ENCODE measurements around the gene INTS7. TPM values are rescaled to one million over a fixed set of nuclear protein-coding genes. Genes with fewer than 3 reads are reported as not detected.
A peak's percentile ranks its signal among the peaks of the same experiment; 100 is the strongest.

INTS7 gene
- total and polyA plus RNA-seq, 2 of the 4 experiments (the other 2 are of a cell fraction) = 8.3 to 24.9 TPM

DNA sequence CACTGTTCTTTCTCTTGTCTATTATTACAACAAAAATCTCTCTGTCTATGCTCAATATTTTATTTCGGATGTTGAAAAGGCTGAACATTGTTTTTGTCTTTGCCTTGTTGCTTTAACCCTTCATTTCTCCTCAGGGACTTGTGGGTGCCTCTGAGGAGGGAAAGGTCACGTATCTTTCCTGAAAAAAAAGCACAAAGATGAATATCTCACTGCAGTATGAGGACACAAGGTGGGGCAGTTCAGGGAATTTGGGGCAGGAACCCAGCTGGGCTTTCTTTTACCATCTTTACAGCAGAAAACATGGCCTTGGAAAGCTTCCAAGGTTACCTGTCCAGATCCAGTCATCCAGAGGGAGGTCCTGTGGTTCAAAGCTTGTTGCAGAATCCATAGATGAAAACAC lies 105.7 kb downstream of the INTS7 start:
- BruUV-seq (replicated peaks) = no TSS peak
- Histone ChIP-seq H4K20me1 (ENCODE audit: insufficient read depth, low read length) (no peaks in the 10 kb centered on the region), H3K79me1 (ENCODE audit: low read depth in 1 of 2, low read length in 2 of 2) (no peaks in the 10 kb centered on the region), H2BK20ac (ENCODE audit: low read depth, low read length) (no peak overlapping the region), H2AFZ (replicated peaks; ENCODE audit: low read length, poor library complexity) (peak overlapping the region; percentile 15), H3K4me1 (ENCODE audit: control insufficient read depth, insufficient read depth, low read length) (peaks cover 7% of the 10 kb centered on the region; the same call in 1 of the 2 replicates), H3K4me2 (ENCODE audit: low read depth, low read length) (no peak overlapping the region), H3K9me1 (ENCODE audit: insufficient read depth, low read length) (no peaks in the 10 kb centered on the region), H2BK120ac (ENCODE audit: low read depth, low read length) (no peak overlapping the region), H3K27me3 (ENCODE audit: control insufficient read depth, insufficient read depth, low read length) (no peaks in the 10 kb centered on the region), H4K8ac (ENCODE audit: low read depth in 2 of 2, low read length in 2 of 2) (no peak overlapping the region), H3K56ac (ENCODE audit: extremely low read depth, insufficient read depth, low read length) (no peak overlapping the region), H2AK9ac (replicated peaks; ENCODE audit: low read depth, low read length, poor library complexity) (no peak overlapping the region), H3K27ac (ENCODE audit: insufficient read depth, low read length) (no peak overlapping the region), H3K4ac (ENCODE audit: low read depth, low read length) (no peak overlapping the region), H3K23ac (ENCODE audit: low read depth, low read length) (no peak overlapping the region), H3K14ac (replicated peaks; ENCODE audit: low read depth, low read length) (no peak overlapping the region; the same call in 1 of the 2 replicates), H4K91ac (ENCODE audit: insufficient read depth, low read depth, low read length) (no peak overlapping the region), H3K4me3 (ENCODE audit: insufficient read depth, low read depth, low read length) (no peak overlapping the region), H3K18ac (ENCODE audit: low read depth, low read length) (no peak overlapping the region), H3K9ac (ENCODE audit: low read depth, low read length) (no peak overlapping the region), H2AK5ac (ENCODE audit: low read depth, low read length) (no peak overlapping the region), H4K5ac (ENCODE audit: low read depth, low read length) (no peak overlapping the region), H3K9me3 (ENCODE audit: control insufficient read depth, insufficient read depth, low read length) (no peaks in the 10 kb centered on the region), H3K36me3 (ENCODE audit: control insufficient read depth, insufficient read depth, low read length) (no peaks in the 10 kb centered on the region), H2BK15ac (ENCODE audit: low read depth, low read length) (no peak overlapping the region), H2BK5ac (ENCODE audit: low read depth, low read length, poor library complexity, severe bottlenecking) (no peak overlapping the region)
- DNase-seq = no peak
- in situ Hi-C loops (cut with MboI; ENCODE audit: low sequenced_read_pairs) = no loop called here
- ATAC-seq (ENCODE audit: low read depth) = no peak
- ChIA-PET CTCF (no interaction called here), POLR2A (ENCODE audit: unreplicated experiment) (no interaction called here)
- TF ChIP-seq RFX5 (IDR thresholded peaks at IDR 0.05; ENCODE audit: low read depth, low read length) (no peak), NFE2L2 (IDR thresholded peaks at IDR 0.05; ENCODE audit: low read depth, low read length) (no peak), MXI1 (IDR thresholded peaks at IDR 0.05; ENCODE audit: borderline replicate concordance, low read depth, low read length) (no peak), MAZ (IDR thresholded peaks at IDR 0.05; ENCODE audit: borderline replicate concordance, low read depth, low read length) (no peak), SMC3 (IDR thresholded peaks at IDR 0.05; ENCODE audit: low read depth, low read length) (no peak), CEBPB (IDR thresholded peaks at IDR 0.05; ENCODE audit: low read depth, low read length) (no peak), RCOR1 (IDR thresholded peaks at IDR 0.05; ENCODE audit: insufficient replicate concordance, low read length) (no peak), FOS (IDR thresholded peaks at IDR 0.05; ENCODE audit: low read depth, low read length) (no peak), POLR2A (IDR thresholded peaks at IDR 0.05; ENCODE audit: low read depth, low read length) (no peak), MAFK (IDR thresholded peaks at IDR 0.05; ENCODE audit: low read depth, low read length) (no peak), RAD21 (IDR thresholded peaks at IDR 0.05; ENCODE audit: low read length) (no peak), CHD1 (IDR thresholded peaks at IDR 0.05; ENCODE audit: low read depth, low read length) (no peak), ELK1 (IDR thresholded peaks at IDR 0.05; ENCODE audit: borderline replicate concordance, low read depth, low read length) (no peak)
- dilution Hi-C loops (cut with HindIII; ENCODE audit: low sequenced_read_pairs, unreplicated experiment) = no loop called here
- intact Hi-C loops (cut with micrococcal nuclease) = no loop called here
- no CpG with 5 or more reads among the region's 2 CpGs for WGBS, 2 experiments (ENCODE audit: extremely low coverage in 2 of 2, insufficient read length in 1 of 2)

Data from IMR-90 (cell line).